Measurements from ENCODE around the gene TMEM244. TPM values are rescaled to one million over a fixed set of nuclear protein-coding genes. Genes with fewer than 3 reads are reported as not detected.

TMEM244 gene
- total RNA-seq, 2 donors from 2014 or later, result not detected

- H3K36me3 ChIP-seq, result no peaks in the 10 kb centered on the region
- H3K27me3 ChIP-seq, result no peaks in the 10 kb centered on the region
- no peak overlapping the region for H3K4me3 ChIP-seq
- H3K27ac ChIP-seq, result no peak overlapping the region
- no peaks in the 10 kb centered on the region for H3K4me1 ChIP-seq
- DNase-seq (ENCODE audit: low spot score), result no peak
- TF ChIP-seq, protein P1, sequence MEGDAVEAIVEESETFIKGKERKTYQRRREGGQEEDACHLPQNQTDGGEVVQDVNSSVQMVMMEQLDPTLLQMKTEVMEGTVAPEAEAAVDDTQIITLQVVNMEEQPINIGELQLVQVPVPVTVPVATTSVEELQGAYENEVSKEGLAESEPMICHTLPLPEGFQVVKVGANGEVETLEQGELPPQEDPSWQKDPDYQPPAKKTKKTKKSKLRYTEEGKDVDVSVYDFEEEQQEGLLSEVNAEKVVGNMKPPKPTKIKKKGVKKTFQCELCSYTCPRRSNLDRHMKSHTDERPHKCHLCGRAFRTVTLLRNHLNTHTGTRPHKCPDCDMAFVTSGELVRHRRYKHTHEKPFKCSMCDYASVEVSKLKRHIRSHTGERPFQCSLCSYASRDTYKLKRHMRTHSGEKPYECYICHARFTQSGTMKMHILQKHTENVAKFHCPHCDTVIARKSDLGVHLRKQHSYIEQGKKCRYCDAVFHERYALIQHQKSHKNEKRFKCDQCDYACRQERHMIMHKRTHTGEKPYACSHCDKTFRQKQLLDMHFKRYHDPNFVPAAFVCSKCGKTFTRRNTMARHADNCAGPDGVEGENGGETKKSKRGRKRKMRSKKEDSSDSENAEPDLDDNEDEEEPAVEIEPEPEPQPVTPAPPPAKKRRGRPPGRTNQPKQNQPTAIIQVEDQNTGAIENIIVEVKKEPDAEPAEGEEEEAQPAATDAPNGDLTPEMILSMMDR (IDR thresholded peaks at IDR 0.05), result no peak
- H3K9me3 ChIP-seq, result no peaks in the 10 kb centered on the region
Observed at GRCh38 chr6:129902681-129903080, 41.6 kb upstream of the TMEM244 start.

- DNase-seq (ENCODE audit: low spot score), result no peak
- TF ChIP-seq, protein P1 (IDR thresholded peaks at IDR 0.05), result no peak
- H3K36me3 ChIP-seq, result no peaks in the 10 kb centered on the region
- no peak overlapping the region for H3K4me3 ChIP-seq
- H3K27ac ChIP-seq, result no peak overlapping the region
- H3K9me3 ChIP-seq, result no peaks in the 10 kb centered on the region
- no peaks in the 10 kb centered on the region for H3K4me1 ChIP-seq
- H3K27me3 ChIP-seq, result no peaks in the 10 kb centered on the region
Observed at GRCh38 chr6:129901910-129902309, 40.8 kb upstream of the TMEM244 start.

GRCh38 chr6:129895692-129896091 is 34.6 kb upstream of the TMEM244 start:
- Histone ChIP-seq H3K36me3 (no peaks in the 10 kb centered on the region), H3K27me3 (no peaks in the 10 kb centered on the region), H3K27ac (no peak overlapping the region), H3K4me1 (no peaks in the 10 kb centered on the region), H3K4me3 (no peak overlapping the region), H3K9me3 (no peaks in the 10 kb centered on the region)
- TF ChIP-seq, protein P1 (IDR thresholded peaks at IDR 0.05), result no peak
- DNase-seq (ENCODE audit: low spot score), result no peak

DNA sequence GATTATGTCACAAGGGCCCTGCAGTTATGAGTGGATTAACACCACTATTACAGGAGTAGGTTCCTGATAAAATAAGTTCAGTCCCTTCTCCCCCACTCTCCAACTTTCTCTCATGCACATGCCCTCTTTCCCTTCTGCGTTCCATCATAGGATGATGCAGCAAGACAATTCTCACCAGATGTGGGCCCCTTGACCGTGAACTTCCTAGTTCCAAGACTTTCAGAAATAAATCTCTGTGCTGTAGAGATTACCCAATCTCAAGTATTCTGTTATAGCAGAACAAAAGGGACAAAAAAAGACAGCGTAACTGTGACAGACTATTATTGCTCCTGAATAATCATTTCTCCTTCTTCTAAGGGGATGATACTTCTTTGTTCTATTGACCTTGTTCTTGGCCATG is 33.8 kb upstream of the TMEM244 start:
- Histone ChIP-seq H3K4me3 (no peak overlapping the region), H3K27ac (no peak overlapping the region), H3K9me3 (no peaks in the 10 kb centered on the region), H3K27me3 (no peaks in the 10 kb centered on the region), H3K36me3 (no peaks in the 10 kb centered on the region), H3K4me1 (no peaks in the 10 kb centered on the region)
- DNase-seq (ENCODE audit: low spot score), result no peak
- TF ChIP-seq, protein P1 (IDR thresholded peaks at IDR 0.05), result no peak

GRCh38 chr6:129893640-129894039 is 32.5 kb upstream of the TMEM244 start:
- DNase-seq (ENCODE audit: low spot score), result no peak
- Histone ChIP-seq H3K4me3 (no peak overlapping the region), H3K27ac (no peak overlapping the region), H3K36me3 (no peaks in the 10 kb centered on the region), H3K9me3 (no peaks in the 10 kb centered on the region), H3K4me1 (no peaks in the 10 kb centered on the region), H3K27me3 (no peaks in the 10 kb centered on the region)
- TF ChIP-seq, protein P1 (IDR thresholded peaks at IDR 0.05), result peak in 1 of 2 donors; percentile 56

- Histone ChIP-seq H3K36me3 (no peaks in the 10 kb centered on the region), H3K4me1 (no peaks in the 10 kb centered on the region), H3K4me3 (no peak overlapping the region), H3K27ac (no peak overlapping the region), H3K27me3 (no peaks in the 10 kb centered on the region), H3K9me3 (no peaks in the 10 kb centered on the region)
- TF ChIP-seq, protein P1 (IDR thresholded peaks at IDR 0.05), result no peak
- no peak for DNase-seq (ENCODE audit: low spot score)
Observed at GRCh38 chr6:129890701-129891100, 29.6 kb upstream of the TMEM244 start.

Data from right atrium auricular region (tissue), 2 donors.